HG03025 (cell line): ENCODE results near the gene ASPSCR1.
"Not testable (repeated sequence)": the region's sequence is repeated elsewhere in the genome, so short reads cannot be mapped to it uniquely, and the experiment has no call there.

Source experiments
- ATAC-seq: cut with Tn5 transposase; IDR thresholded peaks from one replicate; pipeline ENCODE4 v1.9.1; 2021; ENCODE audit warnings: mild to moderate bottlenecking, moderate library complexity; ENCODE audit not compliant: unreplicated experiment, low FRiP score

The ASPSCR1 gene

GRCh38 chr17:82035956-82036633 is 58.7 kb downstream of the ASPSCR1 start:
- no peak for ATAC-seq

- ATAC-seq: no peak
Observed at GRCh38 chr17:82036634-82037091, 59.2 kb downstream of the ASPSCR1 start.

- peak; percentile 81 for ATAC-seq
Observed at GRCh38 chr17:82037092-82037888, 59.9 kb downstream of the ASPSCR1 start, which contains the start of gene DCXR. TSS of gene DCXR (minus strand) at chr17:82037697. CDS start at chr17:82037682, 15 bp downstream.

GRCh38 chr17:82037889-82038195 is 60.4 kb downstream of the ASPSCR1 start:
- no peak for ATAC-seq

GRCh38 chr17:82038796-82039409 is 61.5 kb downstream of the ASPSCR1 start:
- ATAC-seq: not testable (repeated sequence)

- ATAC-seq: no peak
Observed at GRCh38 chr17:82039695-82040299, 62.4 kb downstream of the ASPSCR1 start.

GRCh38 chr17:82041144-82041814 is 63.9 kb downstream of the ASPSCR1 start:
- no peak for ATAC-seq

GRCh38 chr17:82042649-82043048 is 65.2 kb downstream of the ASPSCR1 start:
- no peak for ATAC-seq

GRCh38 chr17:82043507-82043906 is 66.1 kb downstream of the ASPSCR1 start:
- no peak for ATAC-seq

GRCh38 chr17:82045936-82046484 is 68.6 kb downstream of the ASPSCR1 start:
- no peak for ATAC-seq

GRCh38 chr17:82046903-82047302 is 69.5 kb downstream of the ASPSCR1 start:
- no peak for ATAC-seq

- no peak for ATAC-seq
Observed at GRCh38 chr17:82047379-82047778, 70.0 kb downstream of the ASPSCR1 start.

GRCh38 chr17:82047914-82048570 is 70.6 kb downstream of the ASPSCR1 start:
- no peak for ATAC-seq

GRCh38 chr17:82048571-82048971 is 71.1 kb downstream of the ASPSCR1 start:
- ATAC-seq: no peak

- no peak for ATAC-seq
Observed at GRCh38 chr17:82049106-82049505, 71.7 kb downstream of the ASPSCR1 start.

- no peak for ATAC-seq
Observed at GRCh38 chr17:82049521-82049971, 72.1 kb downstream of the ASPSCR1 start.

- no peak for ATAC-seq
Observed at GRCh38 chr17:82050152-82050760, 72.8 kb downstream of the ASPSCR1 start.

GRCh38 chr17:82050761-82051641 is 73.6 kb downstream of the ASPSCR1 start:
- no peak for ATAC-seq
